Kasumi-1 (cell line): ENCODE results near the gene TNRC6A.
"Not testable (repeated sequence)": the region's sequence is repeated elsewhere in the genome, so short reads cannot be mapped to it uniquely, and the experiment has no call there.

ENCODE experiments used
- DNase-seq, 2 experiments: peaks; one replicate each; lab custom pipeline; 2025; lab: John Stamatoyannopoulos, UW

TNRC6A gene

DNA sequence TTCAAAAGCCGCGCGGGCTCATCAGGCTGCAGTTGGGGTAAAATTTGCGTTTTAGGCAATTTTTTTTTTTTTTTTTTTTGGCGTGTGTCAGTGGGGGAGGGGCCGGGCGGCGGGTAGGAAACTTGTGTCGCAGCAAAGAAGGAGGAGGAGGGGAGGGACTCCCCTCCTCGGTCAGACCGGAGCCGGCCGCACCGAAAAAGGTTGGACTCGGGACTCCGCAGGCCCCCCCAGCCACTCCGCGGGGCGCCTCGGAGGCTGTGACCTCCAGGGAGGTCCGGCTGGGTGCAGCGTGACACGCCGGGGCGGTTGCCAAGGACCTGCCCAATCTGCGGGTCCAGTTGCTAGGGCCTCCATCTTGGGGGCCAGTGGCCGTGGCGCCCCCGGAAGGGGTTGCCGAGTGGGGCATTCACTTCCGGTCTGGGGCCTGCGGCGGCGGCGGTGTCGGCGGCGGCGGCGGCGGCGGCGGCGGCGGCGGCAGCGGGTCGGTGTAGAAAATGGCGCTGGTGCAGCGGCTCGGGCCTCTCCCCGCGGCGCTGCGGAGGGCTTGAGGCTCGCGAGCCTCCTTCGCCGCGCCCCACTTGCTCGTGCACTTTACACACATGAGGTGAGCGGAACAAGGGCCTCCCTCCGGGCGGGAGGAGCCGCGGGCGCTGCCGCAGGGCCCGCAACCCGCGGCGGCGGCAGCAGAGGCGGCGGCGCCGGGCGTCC is at the start of gene TNRC6A:
TNRC6A (plus strand) TSS at position 409 of the 708 bp plus-strand sequence; CDS start at position 600, 191 bp downstream.
- DNase-seq = peak; percentile 31 to 43

GRCh38 chr16:24681793-24682192 is 47.7 kb upstream of the TNRC6A start:
- DNase-seq = no peak

GRCh38 chr16:24683250-24683649 is 46.2 kb upstream of the TNRC6A start:
- DNase-seq = no peak

DNA sequence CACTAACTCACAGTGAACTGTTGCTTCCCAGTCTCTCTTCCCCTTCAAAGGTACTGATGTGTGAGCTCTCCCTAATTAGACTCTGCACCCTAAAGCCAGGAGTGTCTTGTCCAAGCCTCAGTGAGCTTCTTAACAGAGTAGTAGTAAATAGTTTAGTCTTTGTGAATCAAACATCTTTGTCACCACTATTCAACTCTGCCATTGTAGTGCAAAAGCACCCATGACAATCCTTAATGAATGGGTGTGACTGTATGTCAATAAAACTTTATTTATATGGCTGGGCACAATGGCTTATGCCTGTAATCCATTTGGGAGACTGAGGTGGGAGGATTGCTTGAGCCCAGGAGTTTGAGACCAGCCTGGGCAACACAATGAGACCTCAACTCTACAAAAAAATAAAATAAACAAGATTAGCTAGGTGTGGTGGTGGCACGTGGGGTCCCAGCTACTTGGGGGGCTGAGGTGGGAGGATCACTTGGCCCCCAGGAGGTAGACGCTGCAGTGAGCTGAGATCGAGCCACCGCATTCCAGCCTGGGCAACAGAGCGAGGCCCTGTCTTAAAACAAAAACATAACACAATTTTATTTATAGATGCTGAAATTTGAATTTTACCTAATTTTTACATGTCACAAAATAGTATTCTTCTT is 45.5 kb upstream of the TNRC6A start:
- DNase-seq = no peak

GRCh38 chr16:24685539-24686432 is 43.7 kb upstream of the TNRC6A start:
- DNase-seq = no peak

- DNase-seq = no peak
These were observed 42.8 kb upstream of the TNRC6A start for GRCh38 chr16:24686678-24687077.

DNA sequence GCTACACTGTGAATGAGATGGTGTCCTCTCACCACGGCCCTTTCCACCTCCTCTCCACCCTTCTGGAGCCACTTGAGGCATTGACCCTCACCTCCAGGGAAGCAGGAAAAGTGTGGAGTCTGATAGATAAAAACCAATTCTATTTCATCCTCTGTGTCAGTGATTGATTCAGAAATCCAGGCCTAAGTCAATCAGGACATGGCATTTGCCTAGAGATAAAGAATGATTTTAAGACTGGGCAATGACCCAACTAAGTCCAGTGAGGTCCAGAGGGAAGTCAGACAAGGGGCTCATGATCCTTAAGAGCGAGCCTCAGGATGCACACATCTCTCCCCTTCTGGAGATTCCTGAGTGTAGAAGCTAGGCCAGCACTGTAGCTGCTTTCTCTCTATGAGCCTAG is 41.1 kb upstream of the TNRC6A start:
- no peak for DNase-seq

GRCh38 chr16:24689128-24689527 is 40.3 kb upstream of the TNRC6A start:
- peak; percentile 8 to 13 for DNase-seq

GRCh38 chr16:24692854-24693253 is 36.6 kb upstream of the TNRC6A start:
- no peak for DNase-seq

- no peak for DNase-seq
These were observed 34.5 kb upstream of the TNRC6A start for GRCh38 chr16:24694931-24695330.

GRCh38 chr16:24696699-24697098 is 32.8 kb upstream of the TNRC6A start:
- no peak for DNase-seq

GRCh38 chr16:24698308-24698707 is 31.1 kb upstream of the TNRC6A start:
- no peak for DNase-seq

- DNase-seq = no peak
These were observed 30.2 kb upstream of the TNRC6A start for GRCh38 chr16:24699151-24699723.

GRCh38 chr16:24700549-24701392 is 28.7 kb upstream of the TNRC6A start:
- no peak for DNase-seq

DNA sequence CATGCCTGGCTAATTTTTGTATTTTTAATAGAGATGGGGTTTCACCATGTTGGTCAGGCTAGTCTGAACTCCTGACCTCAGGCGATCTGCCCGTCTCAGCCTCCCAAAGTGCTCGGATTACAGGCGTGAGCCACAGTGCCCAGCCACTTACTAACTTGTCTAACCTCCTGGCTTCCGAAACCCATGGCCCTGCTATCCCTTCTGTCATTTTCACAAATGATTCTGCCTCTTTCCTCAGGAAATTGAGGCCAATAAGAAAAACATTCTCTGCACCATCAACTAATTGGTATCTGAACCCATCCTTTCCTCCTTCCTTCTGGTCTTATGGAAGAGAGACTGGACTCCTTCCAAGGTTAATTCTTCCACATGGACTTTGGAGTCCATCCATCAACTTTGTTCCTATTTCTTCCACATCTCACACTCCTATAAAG is 27.9 kb upstream of the TNRC6A start:
- DNase-seq = no peak

- DNase-seq = not testable (repeated sequence)
These were observed 21.7 kb upstream of the TNRC6A start for GRCh38 chr16:24707760-24708159.

- DNase-seq = no peak
These were observed 16.1 kb upstream of the TNRC6A start for GRCh38 chr16:24713379-24713778.

- no peak for DNase-seq
These were observed 12.0 kb upstream of the TNRC6A start for GRCh38 chr16:24717411-24717810.

GRCh38 chr16:24718967-24719521 is 10.4 kb upstream of the TNRC6A start:
- no peak for DNase-seq

- no peak for DNase-seq
These were observed 7.6 kb upstream of the TNRC6A start for GRCh38 chr16:24721830-24722238.

DNA sequence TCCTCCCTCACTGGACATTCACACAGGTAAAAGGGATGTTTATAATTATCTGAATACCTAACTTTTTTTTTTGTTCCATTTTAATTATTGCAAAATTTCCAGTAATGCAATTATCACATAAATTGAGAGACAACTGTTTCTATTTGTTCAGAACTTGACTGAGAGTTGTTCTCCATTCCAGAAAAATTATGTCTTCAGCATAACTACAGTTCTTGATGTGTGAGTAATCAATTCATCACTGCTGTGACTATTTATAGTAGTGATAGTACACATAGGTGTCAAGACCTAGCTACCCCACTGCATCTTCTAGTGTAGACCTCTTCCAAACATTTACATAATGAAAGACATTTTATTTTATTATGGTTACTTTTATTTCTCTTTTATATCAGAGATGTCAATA is 5.8 kb upstream of the TNRC6A start:
- DNase-seq = no peak
